K562 (cell line): ENCODE measurements around the gene DHX35. TPM values are rescaled to one million over a fixed set of nuclear protein-coding genes. Genes with fewer than 3 reads are reported as not detected.

Source experiments
- ASH1L ChIP-seq: fragments of 450-650 bp; IDR thresholded peaks from 2 replicates; pipeline ENCODE4 v1.6.1; 2018; ENCODE audit warnings: borderline replicate concordance, mild to moderate bottlenecking, low read depth; ENCODE audit not compliant: partially characterized antibody
- CREM ChIP-seq: IDR thresholded peaks from 2 replicates; pipeline ENCODE4 v1.6.1; 2014; ENCODE audit warnings: antibody characterized with exemption, low read depth
- FOXA3 ChIP-seq, 2 experiments: fragments of 450-650 bp in 1 of 2; sonication (generic) in 1 of 2; formaldehyde crosslinking; IDR thresholded peaks in 1 of 2; conservative IDR thresholded peaks in 1 of 2; 2 replicates each; pipeline versions ENCODE4 v1.4.0 to v1.8.0; 2020 to 2022; ENCODE audit warnings: mild to moderate bottlenecking in 2 of 2, missing genetic modification reagents in 1 of 2
- HDAC8 ChIP-seq: fragments of 450-650 bp; IDR thresholded peaks from 2 replicates; pipeline ENCODE4 v1.6.1; 2016; ENCODE audit warnings: mild to moderate bottlenecking, missing genetic modification characterization, moderate library complexity, missing compliant biosample characterization
- ILF3 ChIP-seq: fragments of 450-650 bp; IDR thresholded peaks from 2 replicates; pipeline ENCODE4 v1.6.1; 2018; ENCODE audit warnings: antibody characterized with exemption, mild to moderate bottlenecking, moderate library complexity, borderline replicate concordance
- LARP7 ChIP-seq: fragments of 450-650 bp; IDR thresholded peaks from 2 replicates; pipeline ENCODE4 v1.6.1; 2016
- NFYB ChIP-seq: IDR thresholded peaks from 2 replicates; pipeline ENCODE4 v1.6.1; 2011; ENCODE audit warnings: mild to moderate bottlenecking, moderate library complexity; ENCODE audit not compliant: insufficient read length; ENCODE audit errors: extremely low read depth
- NR2C2 ChIP-seq, 2 experiments: fragments of 200-800 bp in 1 of 2; sonication (Bioruptor generic) in 1 of 2; sonication (generic) in 1 of 2; formaldehyde crosslinking in 1 of 2; IDR thresholded peaks; 2 replicates each; pipeline versions ENCODE4 v1.6.1 to v1.8.0; 2016 to 2022; ENCODE audit warnings: mild to moderate bottlenecking in 1 of 2, missing compliant biosample characterization in 1 of 2, missing genetic modification characterization in 1 of 2, missing genetic modification reagents in 1 of 2
- PHF21A ChIP-seq: fragments of 450-650 bp; IDR thresholded peaks from 2 replicates; pipeline ENCODE4 v1.6.1; 2017; ENCODE audit warnings: low read depth, borderline replicate concordance
- POLR2AphosphoS5 ChIP-seq: IDR thresholded peaks from 2 replicates; pipeline ENCODE4 v1.6.1; 2011; ENCODE audit warnings: mild to moderate bottlenecking, low read depth, low read length, moderate library complexity; ENCODE audit not compliant: control insufficient read depth, insufficient read depth
- PTBP1 ChIP-seq: fragments of 200-400 bp; formaldehyde crosslinking; IDR thresholded peaks from 2 replicates; pipeline ENCODE4 v1.6.1; 2017; ENCODE audit warnings: low read depth, low read length
- RAD21 ChIP-seq, 2 experiments: fragments of 250-450 bp in 1 of 2; fragments of 450-650 bp in 1 of 2; sonication (Bioruptor Pico) in 1 of 2; formaldehyde crosslinking in 1 of 2; IDR thresholded peaks in 1 of 2; conservative IDR thresholded peaks in 1 of 2; 2 replicates each; pipeline versions ENCODE4 v1.4.0 to v1.8.0; 2020 to 2022; ENCODE audit warnings: mild to moderate bottlenecking in 2 of 2, moderate library complexity in 1 of 2
- RB1 ChIP-seq: fragments of 450-650 bp; IDR thresholded peaks from 2 replicates; pipeline ENCODE4 v1.6.1; 2017; ENCODE audit warnings: low read depth, mild to moderate bottlenecking
- RFX5 ChIP-seq: IDR thresholded peaks from 2 replicates; pipeline ENCODE4 v1.6.1; 2011; ENCODE audit warnings: low read depth, mild to moderate bottlenecking, improper control_type of control experiment, low read length
- RUNX1 ChIP-seq: sonication (generic); IDR thresholded peaks from 2 replicates; pipeline ENCODE4 v1.6.1; 2016; ENCODE audit warnings: antibody characterized with exemption, low read depth
- SMAD1 ChIP-seq: fragments of 150-350 bp; IDR thresholded peaks from 2 replicates; pipeline ENCODE4 v1.6.1; 2014; ENCODE audit warnings: low read length, low read depth; ENCODE audit not compliant: partially characterized antibody
- STAT5B ChIP-seq: fragments of 250-450 bp; sonication (Bioruptor Pico); IDR thresholded peaks from 2 replicates; pipeline ENCODE4 v1.8.0; 2021; ENCODE audit warnings: mild to moderate bottlenecking, inconsistent platforms
- ZBED1 ChIP-seq: IDR thresholded peaks from 2 replicates; pipeline ENCODE4 v1.6.1; 2014
- ZSCAN32 ChIP-seq: fragments of 450-650 bp; formaldehyde crosslinking; IDR thresholded peaks from 2 replicates; pipeline ENCODE4 v1.4.0; 2020; ENCODE audit warnings: mild to moderate bottlenecking, moderate library complexity
- polyA plus RNA-seq, 8 experiments: library from polyadenylated mRNA; depleted of rRNA in 4 of 8; stranded (reverse) in 5 of 8; unstranded in 3 of 8; fragments of >200 nt; fragmentation: Nextera tagmentation in 2 of 8; fragmentation: Illumina TruSeq in 1 of 8; extraction: Ambion mirVana in 2 of 8; extraction: Trizol in 1 of 8; gene quantifications; 2 replicates each; pipeline versions ENCODE4 v1.2.1 to v1.2.3, GENCODE V29; 2011 to 2014; ENCODE audit warnings: inconsistent platforms in 1 of 8, missing spikeins in 1 of 8
- total RNA-seq, 7 experiments: library from RNA; depleted of rRNA in 6 of 7; stranded (reverse); fragments of >200 nt in 6 of 7; fragmentation: Illumina TruSeq in 2 of 7; extraction: Trizol in 2 of 7; gene quantifications; 2 replicates each; pipeline versions ENCODE4 v1.2.1 to v1.2.3, GENCODE V29; 2011 to 2021; ENCODE audit warnings: low replicate concordance in 1 of 7
- TF ChIP-seq, protein P1 (sequence below): sonication (generic); formaldehyde crosslinking; IDR thresholded peaks from 2 replicates; pipeline ENCODE4 v1.8.1; 2023; ENCODE audit warnings: missing genetic modification reagents, mild to moderate bottlenecking, borderline replicate concordance
- TF ChIP-seq, protein P2 (sequence below): sonication (generic); formaldehyde crosslinking; IDR thresholded peaks from 2 replicates; pipeline ENCODE4 v1.8.0; 2022; ENCODE audit warnings: missing genetic modification reagents, mild to moderate bottlenecking, moderate library complexity, borderline replicate concordance

DHX35 gene
- total and polyA plus RNA-seq, 9 of the 15 experiments (the other 6 are each of a cell fraction or from before 2014, with no cell fraction given), result 6.5 to 25.6 (median 16.9) TPM

DNA sequence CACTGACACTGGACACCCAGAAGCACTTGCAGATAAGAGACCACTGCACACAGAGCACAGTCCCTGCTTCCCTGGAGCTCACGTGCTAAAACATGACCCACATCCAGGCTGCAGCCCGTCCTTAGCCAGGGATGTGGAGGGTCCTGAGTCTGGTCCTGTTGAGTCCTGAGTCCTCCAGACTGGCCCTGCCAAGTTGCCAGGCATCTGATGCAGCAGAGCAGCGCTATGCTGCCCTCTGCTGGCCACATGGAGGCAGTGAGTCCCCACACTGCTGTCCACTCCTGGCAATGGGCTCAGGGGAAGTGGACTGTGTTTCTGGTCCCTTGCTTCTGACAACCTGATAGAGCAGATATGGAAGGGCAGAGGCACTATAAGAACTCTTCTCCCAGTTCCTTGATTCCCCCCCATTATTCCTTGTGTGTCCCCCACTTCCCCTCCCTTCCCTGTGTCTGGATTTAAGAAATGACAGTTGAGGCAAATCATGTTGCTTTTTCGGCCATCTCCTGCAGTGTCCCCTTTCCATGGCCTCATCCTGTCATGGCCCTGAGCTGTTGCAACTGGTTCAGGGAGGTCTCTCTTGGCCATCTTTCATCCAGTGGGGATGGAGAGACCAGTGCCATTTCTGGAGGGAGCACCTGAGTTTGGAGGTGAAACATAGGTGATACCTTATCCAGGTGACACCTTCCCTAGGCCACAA is 86.0 kb downstream of the DHX35 start (continued):
- TF ChIP-seq NFYB (no peak), PTBP1 (no peak), RAD21 (CRISPR knock-in tag; conservative IDR thresholded peaks at IDR 0.05 in 1 of 2, IDR thresholded peaks at IDR 0.05 in 1 of 2) (peak; percentile 80 to 94), RB1 (peak; percentile 64; the same call in 1 of the 2 replicates), RUNX1 (no peak), NR2C2 (CRISPR knock-in tag; IDR thresholded peaks at IDR 0.05) (no peak), NR2C2 (tag; IDR thresholded peaks at IDR 0.05) (no peak), ASH1L (no peak), SMAD1 (no peak), CREM (peak; percentile 36; the same call in 1 of the 2 replicates), RFX5 (no peak), STAT5B (CRISPR knock-in tag) (no peak), POLR2AphosphoS5 (no peak), FOXA3 (CRISPR knock-in tag; conservative IDR thresholded peaks at IDR 0.05 in 1 of 2, IDR thresholded peaks at IDR 0.05 in 1 of 2) (no peak), ILF3 (no peak), HDAC8 (no peak), LARP7 (no peak), ZBED1 (no peak), PHF21A (no peak), ZSCAN32 (CRISPR knock-in tag) (no peak)
- TF ChIP-seq, protein P1, sequence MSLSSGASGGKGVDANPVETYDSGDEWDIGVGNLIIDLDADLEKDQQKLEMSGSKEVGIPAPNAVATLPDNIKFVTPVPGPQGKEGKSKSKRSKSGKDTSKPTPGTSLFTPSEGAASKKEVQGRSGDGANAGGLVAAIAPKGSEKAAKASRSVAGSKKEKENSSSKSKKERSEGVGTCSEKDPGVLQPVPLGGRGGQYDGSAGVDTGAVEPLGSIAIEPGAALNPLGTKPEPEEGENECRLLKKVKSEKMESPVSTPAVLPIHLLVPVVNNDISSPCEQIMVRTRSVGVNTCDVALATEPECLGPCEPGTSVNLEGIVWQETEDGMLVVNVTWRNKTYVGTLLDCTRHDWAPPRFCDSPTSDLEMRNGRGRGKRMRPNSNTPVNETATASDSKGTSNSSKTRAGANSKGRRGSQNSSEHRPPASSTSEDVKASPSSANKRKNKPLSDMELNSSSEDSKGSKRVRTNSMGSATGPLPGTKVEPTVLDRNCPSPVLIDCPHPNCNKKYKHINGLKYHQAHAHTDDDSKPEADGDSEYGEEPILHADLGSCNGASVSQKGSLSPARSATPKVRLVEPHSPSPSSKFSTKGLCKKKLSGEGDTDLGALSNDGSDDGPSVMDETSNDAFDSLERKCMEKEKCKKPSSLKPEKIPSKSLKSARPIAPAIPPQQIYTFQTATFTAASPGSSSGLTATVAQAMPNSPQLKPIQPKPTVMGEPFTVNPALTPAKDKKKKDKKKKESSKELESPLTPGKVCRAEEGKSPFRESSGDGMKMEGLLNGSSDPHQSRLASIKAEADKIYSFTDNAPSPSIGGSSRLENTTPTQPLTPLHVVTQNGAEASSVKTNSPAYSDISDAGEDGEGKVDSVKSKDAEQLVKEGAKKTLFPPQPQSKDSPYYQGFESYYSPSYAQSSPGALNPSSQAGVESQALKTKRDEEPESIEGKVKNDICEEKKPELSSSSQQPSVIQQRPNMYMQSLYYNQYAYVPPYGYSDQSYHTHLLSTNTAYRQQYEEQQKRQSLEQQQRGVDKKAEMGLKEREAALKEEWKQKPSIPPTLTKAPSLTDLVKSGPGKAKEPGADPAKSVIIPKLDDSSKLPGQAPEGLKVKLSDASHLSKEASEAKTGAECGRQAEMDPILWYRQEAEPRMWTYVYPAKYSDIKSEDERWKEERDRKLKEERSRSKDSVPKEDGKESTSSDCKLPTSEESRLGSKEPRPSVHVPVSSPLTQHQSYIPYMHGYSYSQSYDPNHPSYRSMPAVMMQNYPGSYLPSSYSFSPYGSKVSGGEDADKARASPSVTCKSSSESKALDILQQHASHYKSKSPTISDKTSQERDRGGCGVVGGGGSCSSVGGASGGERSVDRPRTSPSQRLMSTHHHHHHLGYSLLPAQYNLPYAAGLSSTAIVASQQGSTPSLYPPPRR (CRISPR knock-in tag), result no peak
- TF ChIP-seq, protein P2, sequence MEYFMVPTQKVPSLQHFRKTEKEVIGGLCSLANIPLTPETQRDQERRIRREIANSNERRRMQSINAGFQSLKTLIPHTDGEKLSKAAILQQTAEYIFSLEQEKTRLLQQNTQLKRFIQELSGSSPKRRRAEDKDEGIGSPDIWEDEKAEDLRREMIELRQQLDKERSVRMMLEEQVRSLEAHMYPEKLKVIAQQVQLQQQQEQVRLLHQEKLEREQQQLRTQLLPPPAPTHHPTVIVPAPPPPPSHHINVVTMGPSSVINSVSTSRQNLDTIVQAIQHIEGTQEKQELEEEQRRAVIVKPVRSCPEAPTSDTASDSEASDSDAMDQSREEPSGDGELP, result peak; percentile 52; the same call in 1 of the 2 replicates
